ENCODE measurements around the gene CPNE7.

The CPNE7 gene

GRCh38 chr16:89583895-89584644 is 8.5 kb downstream of the CPNE7 start:
- no peak for TF ChIP-seq TEAD4 (IDR thresholded peaks at IDR 0.05)
- no peak for TF ChIP-seq YY1 (IDR thresholded peaks at IDR 0.05; ENCODE audit: low read depth)
- no peak for TF ChIP-seq CREB1 (IDR thresholded peaks at IDR 0.05; ENCODE audit: low read depth)
- TF ChIP-seq NFIC (IDR thresholded peaks at IDR 0.05) = no peak
- TF ChIP-seq CEBPB (IDR thresholded peaks at IDR 0.05) = no peak
- no peak for TF ChIP-seq EGR1 (IDR thresholded peaks at IDR 0.05)

GRCh38 chr16:89584768-89585549 is 9.4 kb downstream of the CPNE7 start:
- TF ChIP-seq EP300 (IDR thresholded peaks at IDR 0.05; ENCODE audit: borderline replicate concordance) (no peak), CREB1 (IDR thresholded peaks at IDR 0.05; ENCODE audit: low read depth) (no peak), USF1 (IDR thresholded peaks at IDR 0.05) (no peak), NFIC (IDR thresholded peaks at IDR 0.05) (no peak), EGR1 (IDR thresholded peaks at IDR 0.05) (no peak), FOXM1 (IDR thresholded peaks at IDR 0.05; ENCODE audit: borderline replicate concordance, low read depth) (no peak), REST (IDR thresholded peaks at IDR 0.05; ENCODE audit: low read depth) (no peak), ZBTB7A (IDR thresholded peaks at IDR 0.05; ENCODE audit: low read depth) (no peak), TAF1 (IDR thresholded peaks at IDR 0.05; ENCODE audit: low read depth) (no peak), RAD21 (IDR thresholded peaks at IDR 0.05; ENCODE audit: low read depth) (no peak), CEBPB (IDR thresholded peaks at IDR 0.05) (no peak), TEAD4 (IDR thresholded peaks at IDR 0.05) (no peak), TCF12 (IDR thresholded peaks at IDR 0.05; ENCODE audit: low read depth) (no peak), YY1 (IDR thresholded peaks at IDR 0.05; ENCODE audit: low read depth) (no peak), MAX (IDR thresholded peaks at IDR 0.05) (no peak)

- TF ChIP-seq MAX (IDR thresholded peaks at IDR 0.05) (no peak), USF1 (IDR thresholded peaks at IDR 0.05) (no peak), EP300 (IDR thresholded peaks at IDR 0.05; ENCODE audit: borderline replicate concordance) (no peak), TEAD4 (IDR thresholded peaks at IDR 0.05) (no peak), RAD21 (IDR thresholded peaks at IDR 0.05; ENCODE audit: low read depth) (no peak), CEBPB (IDR thresholded peaks at IDR 0.05) (no peak), EGR1 (IDR thresholded peaks at IDR 0.05) (no peak), TCF12 (IDR thresholded peaks at IDR 0.05; ENCODE audit: low read depth) (no peak), TAF1 (IDR thresholded peaks at IDR 0.05; ENCODE audit: low read depth) (no peak), FOXM1 (IDR thresholded peaks at IDR 0.05; ENCODE audit: borderline replicate concordance, low read depth) (no peak), REST (IDR thresholded peaks at IDR 0.05; ENCODE audit: low read depth) (no peak), CREB1 (IDR thresholded peaks at IDR 0.05; ENCODE audit: low read depth) (no peak), NFIC (IDR thresholded peaks at IDR 0.05) (no peak), ZBTB7A (IDR thresholded peaks at IDR 0.05; ENCODE audit: low read depth) (no peak), YY1 (IDR thresholded peaks at IDR 0.05; ENCODE audit: low read depth) (no peak)
These were observed 10.7 kb downstream of the CPNE7 start for GRCh38 chr16:89586218-89586617.

GRCh38 chr16:89586853-89587252 is 11.3 kb downstream of the CPNE7 start:
- TF ChIP-seq RAD21 (IDR thresholded peaks at IDR 0.05; ENCODE audit: low read depth) = no peak

GRCh38 chr16:89588413-89589109 is 13.0 kb downstream of the CPNE7 start:
- TF ChIP-seq CEBPB (IDR thresholded peaks at IDR 0.05) (no peak), YY1 (IDR thresholded peaks at IDR 0.05; ENCODE audit: low read depth) (no peak), TAF1 (IDR thresholded peaks at IDR 0.05; ENCODE audit: low read depth) (no peak), RAD21 (IDR thresholded peaks at IDR 0.05; ENCODE audit: low read depth) (no peak), EGR1 (IDR thresholded peaks at IDR 0.05) (no peak), TCF12 (IDR thresholded peaks at IDR 0.05; ENCODE audit: low read depth) (no peak), REST (IDR thresholded peaks at IDR 0.05; ENCODE audit: low read depth) (no peak)

Measured in Ishikawa (cell line).